PC-9 (cell line): Measurements from ENCODE around the gene PCED1B. TPM values are rescaled to one million over a fixed set of nuclear protein-coding genes. Genes with fewer than 3 reads are reported as not detected.

Source experiments
- BruUV-seq: library from RNA; stranded (reverse); fragments of 400-500 nt; replicated peaks from 2 replicates; lab custom pipeline; 2021; lab: Mats Ljungman, UMichigan
- CTCF ChIA-PET: fragments of 300-600 bp; sonication (Branson Sonifier 250); formaldehyde crosslinking; loops from one replicate; lab custom pipeline; 2022; ENCODE audit warnings: antibody characterized with exemption; lab: Charles Lee
- POLR2A ChIA-PET: fragments of 300-600 bp; sonication (Branson Sonifier 250); formaldehyde crosslinking; loops from one replicate; lab custom pipeline; 2022; ENCODE audit warnings: antibody characterized with exemption; ENCODE audit not compliant: unreplicated experiment; lab: Charles Lee
- DNase-seq, 2 experiments: peaks; one replicate each; pipeline versions ENCODE4 v3.0.0 to v3.0.0-alpha.2; 2015 to 2022; ENCODE audit warnings: mixed read lengths in 1 of 2
- H2AFZ ChIP-seq: fragments of 200-600 bp; sonication (generic); 2 replicates; pipeline ENCODE4 v1.8.1; 2017; ENCODE audit warnings: antibody characterized with exemption
- H3F3A ChIP-seq: fragments of 200-600 bp; sonication (generic); 2 replicates; pipeline ENCODE4 v1.8.1; 2017; ENCODE audit warnings: antibody characterized with exemption, mild to moderate bottlenecking, low read depth; ENCODE audit not compliant: insufficient read depth
- H3K27ac ChIP-seq: fragments of 200-600 bp; sonication (generic); 2 replicates; pipeline ENCODE4 v1.6.1; 2016; ENCODE audit warnings: mixed run types
- H3K27me3 ChIP-seq: fragments of 200-600 bp; sonication (generic); 2 replicates; pipeline ENCODE4 v1.6.1; 2016; ENCODE audit warnings: low read depth, mixed run types; ENCODE audit not compliant: insufficient read depth
- H3K36me3 ChIP-seq: fragments of 200-600 bp; sonication (generic); 2 replicates; pipeline ENCODE4 v1.6.1; 2016; ENCODE audit warnings: low read depth, mixed run types
- H3K4me1 ChIP-seq: fragments of 200-600 bp; sonication (generic); replicated peaks from 2 replicates; pipeline ENCODE4 v1.6.1; 2016; ENCODE audit warnings: mixed run types; ENCODE audit not compliant: insufficient read depth
- H3K4me2 ChIP-seq: fragments of 200-600 bp; sonication (generic); 2 replicates; pipeline ENCODE4 v1.6.1; 2017; ENCODE audit warnings: mixed run types
- H3K4me3 ChIP-seq: fragments of 200-600 bp; sonication (generic); 2 replicates; pipeline ENCODE4 v1.6.1; 2016; ENCODE audit warnings: mixed run types
- H3K79me2 ChIP-seq: fragments of 200-600 bp; sonication (generic); 2 replicates; pipeline ENCODE4 v1.6.1; 2017; ENCODE audit warnings: low read depth, mixed run types
- H3K9me2 ChIP-seq: fragments of 200-600 bp; sonication (generic); 2 replicates; pipeline ENCODE4 v1.8.1; 2017; ENCODE audit warnings: mild to moderate bottlenecking; ENCODE audit not compliant: insufficient read depth
- H3K9me3 ChIP-seq: fragments of 200-600 bp; sonication (generic); 2 replicates; pipeline ENCODE4 v1.8.1; 2016; ENCODE audit warnings: low read depth; ENCODE audit not compliant: insufficient read depth
- H4K20me1 ChIP-seq: fragments of 200-600 bp; sonication (generic); 2 replicates; pipeline ENCODE4 v1.8.1; 2017; ENCODE audit not compliant: insufficient read depth
- CTCF ChIP-seq: fragments of 200-600 bp; sonication (generic); conservative IDR thresholded peaks from 2 replicates; pipeline ENCODE4 v1.6.1; 2017; ENCODE audit warnings: mixed run types, antibody characterized with exemption, mild to moderate bottlenecking, moderate library complexity
- EZH2 ChIP-seq: fragments of 200-600 bp; sonication (generic); IDR thresholded peaks from 2 replicates; pipeline ENCODE4 v1.8.0; 2017; ENCODE audit warnings: antibody characterized with exemption, low read depth
- intact Hi-C: fragments of 100-400 bp; cut with micrococcal nuclease; formaldehyde crosslinking; loops from one replicate; pipeline ENCODE4 v1.10.0; 2022; ENCODE audit not compliant: unreplicated experiment
- total RNA-seq: library from RNA; stranded (reverse); gene quantifications from 2 replicates; pipeline ENCODE4 v1.2.3, GENCODE V29; 2021

The PCED1B gene
- total RNA-seq, 1 experiment from 2014 or later, result 11.2 TPM

- Histone ChIP-seq H3K36me3 (no peaks in the 10 kb centered on the region), H3K4me1 (peaks cover 94% of the 10 kb centered on the region), H4K20me1 (no peaks in the 10 kb centered on the region), H2AFZ (no peak overlapping the region), H3K79me2 (no peaks in the 10 kb centered on the region), H3F3A (peaks cover 71% of the 10 kb centered on the region), H3K4me2 (peak overlapping the region; percentile 60), H3K9me3 (peaks cover 11% of the 10 kb centered on the region), H3K27ac (peak overlapping the region; percentile 100), H3K4me3 (no peak overlapping the region), H3K27me3 (no peaks in the 10 kb centered on the region), H3K9me2 (no peaks in the 10 kb centered on the region)
- ChIA-PET POLR2A (interaction anchor here (0.6 to 1.0 kb wide), 3 partner anchors 29 to 194 kb away, joined by 3 to 6 read pairs (median 3); partner anchors contain the start of genes AMIGO2 and PCED1B), CTCF (no interaction called here)
- BruUV-seq, result no TSS peak
- no peak for DNase-seq
- intact Hi-C loops, result loop anchor here (5.0 to 10.0 kb wide), 5 partner anchors 311 to 1008 kb away; partner anchors contain the start of genes SLC38A1 and SLC38A2
- TF ChIP-seq EZH2 (no peak), CTCF (no peak)
These were observed 193.8 kb downstream of the PCED1B start for GRCh38 chr12:47273191-47273626.

- ChIA-PET POLR2A (no interaction called here), CTCF (no interaction called here)
- H2AFZ ChIP-seq, result no peak overlapping the region
- no peaks in the 10 kb centered on the region for H3K9me2 ChIP-seq
- H3K4me3 ChIP-seq, result no peak overlapping the region
- BruUV-seq, result no TSS peak
- H4K20me1 ChIP-seq, result no peaks in the 10 kb centered on the region
- H3K27ac ChIP-seq, result peak overlapping the region; percentile 93
- H3K4me1 ChIP-seq, result peaks cover 93% of the 10 kb centered on the region
- peaks cover 10% of the 10 kb centered on the region for H3K9me3 ChIP-seq
- H3K79me2 ChIP-seq, result no peaks in the 10 kb centered on the region
- intact Hi-C loops, result loop anchor here (5.0 to 10.0 kb wide), 5 partner anchors 312 to 1010 kb away; partner anchors contain the start of genes SLC38A1 and SLC38A2
- TF ChIP-seq EZH2 (no peak), CTCF (no peak)
- no peak for DNase-seq
- no peaks in the 10 kb centered on the region for H3K27me3 ChIP-seq
- H3F3A ChIP-seq, result peaks cover 64% of the 10 kb centered on the region
- H3K36me3 ChIP-seq, result no peaks in the 10 kb centered on the region
- H3K4me2 ChIP-seq, result peak overlapping the region; percentile 47; the same call in 1 of the 2 replicates
These were observed 195.3 kb downstream of the PCED1B start for GRCh38 chr12:47274760-47275159.

GRCh38 chr12:47276253-47276620 lies 196.8 kb downstream of the PCED1B start:
- no peaks in the 10 kb centered on the region for H3K79me2 ChIP-seq
- H3K36me3 ChIP-seq, result no peaks in the 10 kb centered on the region
- H3K9me2 ChIP-seq, result no peaks in the 10 kb centered on the region
- H3K27me3 ChIP-seq, result no peaks in the 10 kb centered on the region
- peak overlapping the region; percentile 1; the same call in 1 of the 2 replicates for H3K4me3 ChIP-seq
- H3K27ac ChIP-seq, result peak overlapping the region; percentile 93
- ChIA-PET POLR2A (interaction anchor here (0.6 to 0.9 kb wide), 5 partner anchors 8 to 360 kb away, joined by 3 to 9 read pairs (median 5); no protein-coding TSS in a partner anchor), CTCF (no interaction called here)
- peak overlapping the region; percentile 47 for H3K4me2 ChIP-seq
- peaks cover 55% of the 10 kb centered on the region for H3F3A ChIP-seq
- intact Hi-C loops, result loop anchor here (2.0 to 10.0 kb wide), 5 partner anchors 91 to 1011 kb away; partner anchors contain the start of genes SLC38A1 and SLC38A2
- peaks cover 79% of the 10 kb centered on the region for H3K4me1 ChIP-seq
- no TSS peak for BruUV-seq
- H4K20me1 ChIP-seq, result no peaks in the 10 kb centered on the region
- TF ChIP-seq EZH2, result no peak
- TF ChIP-seq CTCF, result no peak
- no peak for DNase-seq
- peaks cover 20% of the 10 kb centered on the region for H3K9me3 ChIP-seq
- 0 out of 2 replicates have a peak overlapping the region, but pooled peaks have one; percentile 7 for H2AFZ ChIP-seq
